ENCODE data around the gene PRKAA2.
"Not testable (repeated sequence)": the region's sequence is repeated elsewhere in the genome, so short reads cannot be mapped to it uniquely, and the experiment has no call there.

The PRKAA2 gene

DNA sequence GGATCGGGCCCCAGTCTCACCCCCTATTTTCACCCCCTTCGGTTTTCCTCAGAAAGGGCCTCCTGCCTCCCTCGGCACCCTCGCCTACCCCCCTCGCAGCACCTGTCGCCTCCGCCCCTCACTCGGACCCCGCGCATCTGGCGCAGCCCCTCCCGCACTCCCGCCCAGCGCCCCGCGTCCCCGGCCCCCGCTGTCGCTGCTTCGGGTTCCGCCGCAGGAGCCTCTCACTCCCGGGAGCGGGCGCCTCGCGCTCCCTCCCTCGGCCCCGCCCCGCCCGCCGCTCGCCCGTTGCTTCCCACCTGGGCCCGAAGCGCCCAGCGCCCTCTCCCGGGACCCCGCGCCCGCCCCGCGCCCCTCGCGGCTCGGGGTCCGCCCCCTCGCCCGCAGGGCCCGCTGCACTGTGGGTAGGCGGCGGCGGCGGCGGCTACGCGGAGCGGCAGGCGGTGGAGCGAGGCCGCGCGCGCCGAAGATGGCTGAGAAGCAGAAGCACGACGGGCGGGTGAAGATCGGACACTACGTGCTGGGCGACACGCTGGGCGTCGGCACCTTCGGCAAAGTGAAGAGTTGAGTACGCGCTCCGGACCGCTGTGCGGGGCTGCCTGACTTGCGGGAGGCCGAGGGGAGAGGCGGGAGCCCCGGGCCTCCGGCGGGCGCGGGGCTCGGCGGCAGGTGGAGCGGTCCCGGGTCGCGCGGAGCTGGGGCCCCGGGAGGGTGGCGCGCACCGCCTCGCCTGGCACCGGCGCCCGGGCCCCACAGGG lies at the start of gene PRKAA2:
PRKAA2 (plus strand) TSS at position 396 of the 758 bp plus-strand sequence; CDS start at position 470, 74 bp downstream.
- TF ChIP-seq, protein P1, sequence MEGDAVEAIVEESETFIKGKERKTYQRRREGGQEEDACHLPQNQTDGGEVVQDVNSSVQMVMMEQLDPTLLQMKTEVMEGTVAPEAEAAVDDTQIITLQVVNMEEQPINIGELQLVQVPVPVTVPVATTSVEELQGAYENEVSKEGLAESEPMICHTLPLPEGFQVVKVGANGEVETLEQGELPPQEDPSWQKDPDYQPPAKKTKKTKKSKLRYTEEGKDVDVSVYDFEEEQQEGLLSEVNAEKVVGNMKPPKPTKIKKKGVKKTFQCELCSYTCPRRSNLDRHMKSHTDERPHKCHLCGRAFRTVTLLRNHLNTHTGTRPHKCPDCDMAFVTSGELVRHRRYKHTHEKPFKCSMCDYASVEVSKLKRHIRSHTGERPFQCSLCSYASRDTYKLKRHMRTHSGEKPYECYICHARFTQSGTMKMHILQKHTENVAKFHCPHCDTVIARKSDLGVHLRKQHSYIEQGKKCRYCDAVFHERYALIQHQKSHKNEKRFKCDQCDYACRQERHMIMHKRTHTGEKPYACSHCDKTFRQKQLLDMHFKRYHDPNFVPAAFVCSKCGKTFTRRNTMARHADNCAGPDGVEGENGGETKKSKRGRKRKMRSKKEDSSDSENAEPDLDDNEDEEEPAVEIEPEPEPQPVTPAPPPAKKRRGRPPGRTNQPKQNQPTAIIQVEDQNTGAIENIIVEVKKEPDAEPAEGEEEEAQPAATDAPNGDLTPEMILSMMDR (IDR thresholded peaks at IDR 0.05; ENCODE audit: borderline replicate concordance, control extremely low read depth, extremely low read depth, insufficient read depth, missing control alignments) = no peak
- peak; percentile 44 for DNase-seq (ENCODE audit: low spot score)
- in situ Hi-C loops (cut with MboI; ENCODE audit: low sequenced_read_pairs, unreplicated experiment) = no loop called here

DNA sequence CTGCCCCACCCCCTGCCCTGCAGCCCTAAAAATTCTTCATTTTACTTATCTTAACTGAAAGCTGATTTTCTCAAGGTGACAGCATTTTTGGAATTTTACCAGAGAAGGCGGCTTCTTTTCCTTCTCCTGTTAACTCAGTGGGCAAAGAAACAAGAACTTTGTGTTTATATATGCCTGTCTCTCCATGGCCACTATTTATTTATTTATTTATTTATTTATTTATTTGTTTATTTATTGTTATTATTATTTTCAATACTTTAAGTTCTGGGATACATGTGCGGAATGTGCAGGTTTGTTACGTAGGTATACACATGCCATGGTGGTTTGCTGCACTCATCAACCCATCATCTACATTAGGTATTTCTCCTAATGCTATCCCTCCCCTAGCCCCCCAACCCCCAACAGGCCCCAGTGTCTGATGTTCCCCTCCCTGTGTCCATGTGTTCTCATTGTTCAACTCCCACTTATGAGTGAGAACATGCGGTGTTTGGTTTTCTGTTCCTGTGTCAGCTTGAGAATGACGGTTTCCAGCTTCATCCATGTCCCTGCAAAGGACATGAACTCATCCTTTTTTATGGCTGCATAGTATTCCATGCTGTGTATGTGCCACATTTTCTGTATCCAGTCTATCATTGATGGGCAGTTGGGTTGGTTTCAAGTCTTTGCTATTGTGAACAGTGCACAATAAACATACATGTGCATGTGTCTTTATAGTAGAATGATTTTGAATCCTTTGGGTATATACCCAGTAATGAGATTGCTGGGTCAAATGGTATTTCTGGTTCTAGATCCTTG lies 49.5 kb upstream of the PRKAA2 start:
- in situ Hi-C loops (cut with MboI; ENCODE audit: low sequenced_read_pairs, unreplicated experiment) = loop anchor here (25.0 kb wide), 3 partner anchors 1108 to 1308 kb away; no protein-coding TSS in a partner anchor
- not testable (repeated sequence) for DNase-seq (ENCODE audit: low spot score)

DNA sequence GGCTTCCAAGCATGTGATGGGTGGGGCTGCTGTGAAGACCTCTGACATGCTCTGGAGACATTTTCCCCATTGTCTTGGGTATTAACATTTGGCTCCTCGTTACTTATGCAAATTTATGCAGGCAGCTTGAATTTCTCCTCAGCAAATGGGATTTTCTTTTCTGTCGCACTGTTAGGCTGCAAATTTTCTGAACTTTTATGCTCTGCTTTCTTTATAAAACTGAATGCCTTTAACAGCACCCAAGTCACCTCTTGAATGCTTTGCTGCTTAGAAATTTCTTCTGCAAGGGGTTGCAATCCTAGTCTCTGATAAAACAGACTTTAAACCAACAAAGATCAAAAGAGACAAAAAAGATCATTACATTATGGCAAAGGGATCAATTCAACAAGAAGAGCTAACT lies 35.0 kb upstream of the PRKAA2 start:
- in situ Hi-C loops (cut with MboI; ENCODE audit: low sequenced_read_pairs, unreplicated experiment) = not testable (repeated sequence)

DNA sequence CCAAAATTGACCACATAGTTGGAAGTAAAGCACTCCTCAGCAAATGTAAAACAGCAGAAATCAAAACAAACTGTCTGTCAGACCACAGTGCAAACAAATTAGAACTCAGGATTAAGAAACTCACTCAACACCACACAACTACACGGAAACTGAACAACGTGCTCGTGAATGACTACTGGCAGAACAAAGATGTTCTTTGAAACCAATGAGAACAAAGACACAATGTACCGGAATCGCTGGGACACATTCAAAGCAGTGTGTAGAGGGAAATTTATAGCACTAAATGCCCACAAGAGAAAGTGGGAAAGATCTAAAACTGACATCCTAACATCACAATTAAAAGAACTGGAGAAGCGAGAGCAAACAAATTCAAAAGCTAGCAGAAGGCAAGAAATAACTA lies 34.3 kb upstream of the PRKAA2 start:
- in situ Hi-C loops (cut with MboI; ENCODE audit: low sequenced_read_pairs, unreplicated experiment) = not testable (repeated sequence)

More for the DNA sequence above, 35.0 kb upstream of the PRKAA2 start:
- DNase-seq (ENCODE audit: low spot score) = not testable (repeated sequence)

DNA sequence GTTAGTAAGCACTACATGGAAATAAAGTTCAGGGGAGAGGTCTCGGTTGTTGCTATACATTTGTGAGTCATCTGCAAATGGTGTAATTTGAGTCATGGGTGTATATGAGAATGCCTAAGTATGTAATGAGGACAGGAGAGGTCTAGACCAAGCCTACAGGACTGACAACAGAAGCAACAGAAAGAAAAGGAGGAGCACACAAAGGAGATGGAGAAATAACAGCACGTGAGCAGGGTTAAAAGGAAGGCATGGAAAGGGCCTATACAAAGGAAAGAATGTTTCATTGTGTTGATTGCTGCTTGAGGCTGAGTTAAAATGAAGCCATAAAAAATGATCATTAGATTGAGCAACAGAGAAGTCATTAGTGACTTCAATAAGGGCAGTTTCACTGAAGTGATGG lies 28.0 kb upstream of the PRKAA2 start:
- DNase-seq (ENCODE audit: low spot score) = no peak
- TF ChIP-seq, protein P1 (IDR thresholded peaks at IDR 0.05; ENCODE audit: borderline replicate concordance, control extremely low read depth, extremely low read depth, insufficient read depth, missing control alignments) = no peak
- in situ Hi-C loops (cut with MboI; ENCODE audit: low sequenced_read_pairs, unreplicated experiment) = no loop called here

More for the DNA sequence above, 34.3 kb upstream of the PRKAA2 start:
- DNase-seq (ENCODE audit: low spot score) = not testable (repeated sequence)

DNA sequence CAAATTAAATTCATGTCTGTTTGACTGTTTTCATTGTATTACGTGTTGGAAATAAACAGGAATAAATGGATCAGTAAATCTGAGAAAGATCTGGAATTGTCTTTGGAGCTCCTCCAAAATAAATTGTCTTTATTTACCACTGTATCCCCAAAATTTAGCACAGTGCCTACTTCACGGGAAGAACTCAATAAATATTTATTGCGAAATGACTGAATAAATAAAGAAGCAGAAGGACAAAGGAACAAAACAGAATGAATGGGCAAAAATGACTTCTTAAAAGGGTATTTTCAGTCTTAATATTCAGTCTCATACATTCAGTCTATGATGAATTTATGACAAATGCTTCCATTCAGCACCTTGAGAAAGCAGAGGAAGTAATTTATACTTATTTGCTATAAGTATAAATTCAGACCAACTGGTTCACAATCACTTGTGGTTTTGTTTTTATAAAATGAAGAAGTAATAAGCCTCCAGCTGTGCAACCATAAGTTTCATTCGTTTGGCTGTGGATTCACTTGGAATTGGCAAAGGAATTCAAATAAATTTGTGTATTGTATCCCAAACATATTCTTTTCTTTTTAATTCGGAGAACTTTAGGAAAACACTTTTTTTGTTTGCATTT lies 19.2 kb upstream of the PRKAA2 start:
- in situ Hi-C loops (cut with MboI; ENCODE audit: low sequenced_read_pairs, unreplicated experiment) = no loop called here
- DNase-seq (ENCODE audit: low spot score) = no peak
- TF ChIP-seq, protein P1 (IDR thresholded peaks at IDR 0.05; ENCODE audit: borderline replicate concordance, control extremely low read depth, extremely low read depth, insufficient read depth, missing control alignments) = no peak

DNA sequence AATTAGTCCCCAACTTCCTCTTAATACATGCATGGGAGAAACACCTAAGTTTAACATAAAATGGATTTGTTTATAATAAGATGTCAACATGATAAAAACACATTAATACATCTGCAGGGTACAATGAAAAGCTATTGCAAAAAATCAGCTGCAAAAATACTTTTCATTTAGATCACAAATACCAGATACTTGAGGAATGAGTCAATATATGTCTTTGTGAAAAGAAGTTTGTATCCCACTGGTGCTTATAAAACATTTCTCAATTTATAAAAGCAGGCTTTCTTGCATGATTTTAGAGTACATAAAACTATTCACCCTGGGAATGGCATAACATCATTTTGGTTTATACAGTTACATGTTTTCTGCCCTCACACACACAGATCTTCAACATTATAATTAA lies 18.6 kb upstream of the PRKAA2 start:
- no peak for DNase-seq (ENCODE audit: low spot score)
- TF ChIP-seq, protein P1 (IDR thresholded peaks at IDR 0.05; ENCODE audit: borderline replicate concordance, control extremely low read depth, extremely low read depth, insufficient read depth, missing control alignments) = no peak
- in situ Hi-C loops (cut with MboI; ENCODE audit: low sequenced_read_pairs, unreplicated experiment) = no loop called here
